ENCODE measurements around the gene KLHL21. TPM values are rescaled to one million over a fixed set of nuclear protein-coding genes. Genes with fewer than 3 reads are reported as not detected.
"Not testable (repeated sequence)": the region's sequence is repeated elsewhere in the genome, so short reads cannot be mapped to it uniquely, and the experiment has no call there.

KLHL21 gene
- total RNA-seq, 2 experiments from 2014 or later: 32.0 to 33.5 TPM

DNA sequence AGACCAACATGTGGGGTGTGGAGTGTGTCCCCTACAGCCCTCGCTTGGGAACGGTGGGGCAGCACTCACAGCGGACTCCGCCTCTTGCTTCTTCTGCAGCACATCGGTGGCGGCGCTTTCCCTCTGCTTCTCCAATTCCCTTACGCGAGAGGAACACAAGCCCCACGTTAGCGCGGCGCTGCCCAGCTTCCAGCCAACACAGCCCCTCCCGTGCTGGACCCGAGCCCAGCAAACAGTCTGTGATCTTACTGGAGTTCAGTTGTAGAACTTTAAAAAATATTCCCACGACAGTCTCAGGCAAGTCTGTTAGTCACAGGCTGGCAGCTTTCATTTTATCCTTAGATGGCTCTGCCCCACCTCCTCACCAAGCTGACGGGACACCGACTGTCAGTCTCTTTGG, 35.6 kb upstream of the KLHL21 start:
- ATAC-seq (ENCODE audit: poor library complexity) (no peak), DNase-seq (no peak)
- ChIA-PET POLR2A (interaction anchor here (1.6 kb wide), 1 partner anchor 36 kb away, joined by 4 read pairs; the partner anchor contains the start of gene KLHL21), CTCF (no interaction called here)
- intact Hi-C loops (cut with DNase I, micrococcal nuclease): no loop called here
- no peak for TF ChIP-seq CTCF (IDR thresholded peaks at IDR 0.05)
- Mint-ChIP-seq H3K27ac (no peak overlapping the region), H3K27me3 (no peaks in the 10 kb centered on the region), H3K36me3 (ENCODE audit: low read depth) (peaks cover 80% of the 10 kb centered on the region), H3K9me3 (no peaks in the 10 kb centered on the region), H3K4me1 (ENCODE audit: low read depth) (no peaks in the 10 kb centered on the region), H3K4me3 (no peak overlapping the region)
- H3K27ac ChIP-seq (ENCODE audit: low read depth in 1 of 2, low read length in 2 of 2): no peak overlapping the region
- no peaks in the 10 kb centered on the region for H3K27me3 ChIP-seq (ENCODE audit: control insufficient read depth in 1 of 2, insufficient read depth in 2 of 2, low read length in 2 of 2)
- no peaks in the 10 kb centered on the region for H3K4me1 ChIP-seq (ENCODE audit: insufficient read depth, low read length)
- peaks cover 80% of the 10 kb centered on the region for H3K36me3 ChIP-seq (ENCODE audit: insufficient read depth, low read length)
- H3K4me3 ChIP-seq (ENCODE audit: low read length): no peak overlapping the region
- H3K9me3 ChIP-seq (ENCODE audit: control insufficient read depth in 1 of 2, insufficient read depth in 1 of 2, low read length in 2 of 2): no peaks in the 10 kb centered on the region

DNA sequence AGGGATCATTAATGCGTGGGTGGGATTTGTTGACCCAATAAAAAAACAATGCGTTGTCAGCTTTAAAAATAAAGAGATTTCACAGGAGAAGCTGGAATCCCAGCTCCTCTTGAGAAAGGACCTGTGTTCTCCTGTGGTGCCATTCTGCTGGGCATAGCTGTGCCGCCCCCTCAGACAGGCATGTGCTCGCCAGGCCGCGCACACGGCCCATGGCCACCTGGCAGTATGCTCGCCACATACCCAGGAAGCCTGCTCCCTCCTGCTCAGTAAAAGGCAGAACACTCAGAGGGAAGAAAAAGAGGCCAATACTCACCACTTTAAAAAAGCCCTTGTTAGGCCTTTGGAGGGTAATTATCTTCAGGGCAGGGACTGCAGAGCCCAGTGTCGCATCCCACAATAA, 35.1 kb upstream of the KLHL21 start:
- no peak for TF ChIP-seq CTCF (IDR thresholded peaks at IDR 0.05)
- H3K9me3 ChIP-seq (ENCODE audit: control insufficient read depth in 1 of 2, insufficient read depth in 1 of 2, low read length in 2 of 2): no peaks in the 10 kb centered on the region
- Mint-ChIP-seq H3K4me1 (ENCODE audit: low read depth) (no peaks in the 10 kb centered on the region), H3K9me3 (no peaks in the 10 kb centered on the region), H3K36me3 (ENCODE audit: low read depth) (peaks cover 81% of the 10 kb centered on the region), H3K27ac (no peak overlapping the region), H3K27me3 (no peaks in the 10 kb centered on the region), H3K4me3 (no peak overlapping the region)
- no peaks in the 10 kb centered on the region for H3K4me1 ChIP-seq (ENCODE audit: insufficient read depth, low read length)
- no peak for DNase-seq
- ATAC-seq (ENCODE audit: poor library complexity): no peak
- CTCF ChIA-PET: no interaction called here
- no peak overlapping the region for H3K27ac ChIP-seq (ENCODE audit: low read depth in 1 of 2, low read length in 2 of 2)
- intact Hi-C loops (cut with DNase I, micrococcal nuclease): no loop called here
- H3K4me3 ChIP-seq (ENCODE audit: low read length): no peak overlapping the region
- peaks cover 82% of the 10 kb centered on the region for H3K36me3 ChIP-seq (ENCODE audit: insufficient read depth, low read length)
- POLR2A ChIA-PET: interaction anchor here (1.6 kb wide), 1 partner anchor 35 kb away, joined by 4 read pairs; the partner anchor contains the start of gene KLHL21
- no peaks in the 10 kb centered on the region for H3K27me3 ChIP-seq (ENCODE audit: control insufficient read depth in 1 of 2, insufficient read depth in 2 of 2, low read length in 2 of 2)

DNA sequence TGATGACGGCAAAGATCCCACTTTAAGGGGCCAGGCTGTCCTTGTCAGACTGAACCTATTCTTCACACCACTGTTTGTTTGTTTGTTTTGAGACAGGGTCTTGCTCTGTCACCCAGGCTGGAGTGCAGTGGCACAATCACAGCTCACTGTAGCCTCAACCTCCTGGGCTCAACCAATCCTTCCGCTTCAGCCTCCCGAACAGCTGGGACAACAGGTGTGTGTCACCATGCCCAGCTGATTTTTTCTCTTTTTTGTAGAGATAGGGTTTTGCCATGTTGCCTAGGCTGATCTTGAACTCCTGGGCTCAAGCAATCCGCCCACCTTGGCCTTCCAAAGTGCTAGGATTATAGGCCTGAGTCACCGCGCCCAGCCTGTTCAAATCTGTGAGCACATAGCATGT, 34.1 kb upstream of the KLHL21 start:
- H3K27ac Mint-ChIP-seq; H3K4me3 ChIP-seq (ENCODE audit: low read length); H3K9me3 Mint-ChIP-seq; H3K4me1 ChIP-seq (ENCODE audit: insufficient read depth, low read length); H3K27me3 ChIP-seq (ENCODE audit: control insufficient read depth in 1 of 2, insufficient read depth in 2 of 2, low read length in 2 of 2); H3K4me3 Mint-ChIP-seq; intact Hi-C loops (cut with DNase I, micrococcal nuclease); H3K9me3 ChIP-seq (ENCODE audit: control insufficient read depth in 1 of 2, insufficient read depth in 1 of 2, low read length in 2 of 2); H3K27me3 Mint-ChIP-seq; DNase-seq; CTCF ChIA-PET; ATAC-seq (ENCODE audit: poor library complexity); H3K27ac ChIP-seq (ENCODE audit: low read depth in 1 of 2, low read length in 2 of 2); H3K4me1 Mint-ChIP-seq (ENCODE audit: low read depth): not testable (repeated sequence)
- POLR2A ChIA-PET: interaction anchor here (1.6 kb wide), 1 partner anchor 34 kb away, joined by 4 read pairs; the partner anchor contains the start of gene KLHL21
- peaks cover 80% of the 10 kb centered on the region for H3K36me3 ChIP-seq (ENCODE audit: insufficient read depth, low read length)
- H3K36me3 Mint-ChIP-seq (ENCODE audit: low read depth): peaks cover 72% of the 10 kb centered on the region

Data from CD4-positive, alpha-beta T cell (primary cell).